Heart left ventricle (tissue), 16 donors: ENCODE measurements around the gene NECTIN1. TPM values are rescaled to one million over a fixed set of nuclear protein-coding genes. Genes with fewer than 3 reads are reported as not detected.

ENCODE experiments used
- ATAC-seq, 4 donors: fragments of 200-7000 bp; cut with Tn5 transposase; one replicate each; pipeline ENCODE4 v1.9.1; 2020 to 2022; ENCODE audit warnings: moderate library complexity in 4 of 4, mild to moderate bottlenecking in 3 of 4, moderate number of reproducible peaks in 1 of 4
- DNase-seq, 5 donors: peaks; one replicate each; pipeline ENCODE4 v3.0.0-alpha.2; 2020
- H3K27ac ChIP-seq, 12 donors: fragments of 200-600 bp; sonication (generic) in 4 of 12; one replicate each; pipeline versions ENCODE4 v1.5.0 to v1.8.0; 2016 to 2022; ENCODE audit warnings: mild to moderate bottlenecking in 2 of 12
- H3K27me3 ChIP-seq, 9 donors: fragments of 200-600 bp; sonication (generic) in 2 of 9; one replicate each; pipeline versions ENCODE4 v1.5.1 to v1.8.0; 2016 to 2022; ENCODE audit warnings: mild to moderate bottlenecking in 3 of 9
- H3K36me3 ChIP-seq, 9 donors: fragments of 200-600 bp; sonication (generic) in 2 of 9; one replicate each; pipeline versions ENCODE4 v1.5.0 to v1.8.0; 2018 to 2022; ENCODE audit warnings: mild to moderate bottlenecking in 2 of 9
- H3K4me1 ChIP-seq, 12 donors: fragments of 200-600 bp; sonication (generic) in 4 of 12; one replicate each; pipeline versions ENCODE4 v1.5.0 to v1.8.0; 2016 to 2022; ENCODE audit warnings: mild to moderate bottlenecking in 3 of 12
- H3K4me3 ChIP-seq, 12 donors: fragments of 200-600 bp; sonication (generic) in 4 of 12; one replicate each; pipeline versions ENCODE4 v1.5.0 to v1.8.0; 2017 to 2022; ENCODE audit warnings: mild to moderate bottlenecking in 9 of 12, moderate library complexity in 4 of 12
- H3K9me3 ChIP-seq, 12 donors: fragments of 200-600 bp; sonication (generic) in 4 of 12; one replicate each; pipeline versions ENCODE4 v1.5.0 to v1.8.0; 2016 to 2022; ENCODE audit warnings: mild to moderate bottlenecking in 1 of 12
- CTCF ChIP-seq, 12 donors: fragments of 200-600 bp; sonication (generic) in 4 of 12; IDR thresholded peaks; one replicate each; pipeline versions ENCODE4 v1.5.0 to v1.8.0; 2018 to 2022; ENCODE audit warnings: antibody characterized with exemption in 12 of 12, mild to moderate bottlenecking in 5 of 12
- POLR2A ChIP-seq, 2 donors: fragments of 450-650 bp; IDR thresholded peaks; one replicate each; pipeline ENCODE4 v1.6.1; 2017; ENCODE audit warnings: antibody characterized with exemption in 2 of 2, mild to moderate bottlenecking in 2 of 2, moderate library complexity in 2 of 2
- WGBS, 4 donors: extraction: QIAGEN DNeasy Blood & Tissue Kit in 2 of 4; methylation state at CpG; one replicate each; pipeline versions ENCODE4 v1.1.5 to v1.1.7; 2013 to 2018; 5-methylcytosine and 5-hydroxymethylcytosine counted together
- intact Hi-C, 10 donors: fragments of 100-400 bp; cut with DNase I; formaldehyde crosslinking; loops; one replicate each; pipeline versions ENCODE4 v1.11.1 to v1.14.2; 2022
- polyA plus RNA-seq, 2 donors: library from polyadenylated mRNA; stranded (reverse); fragments of 200-250 nt; gene quantifications; one replicate each; pipeline ENCODE4 v1.2.3, GENCODE V29; 2013
- total RNA-seq, 9 donors: library from RNA; depleted of rRNA in 2 of 9; stranded (reverse); fragments of >200 nt in 2 of 9; fragmentation: NEBNext Ultra II Directional in 3 of 9; extraction: Animal tissue kit (Norgen Biotek cat#: 25700) in 3 of 9; gene quantifications; one replicate each; pipeline versions ENCODE4 v1.1.0 to v1.2.4, GENCODE V29; 2016 to 2023
- donor health status: ischemic (EF 13 %, LVEDD 7.1; RV severe dilation, severe dysfunction).
- donor health status: healthy with polysubstance abuse.
- donor health status: DM: no; HTN: yes; CAD: no.
- donor health status: DM: no; HTN: no; CAD: no.
- donor health status: ischemic (EF 25% LVEDD 6.9; RV normal size, moderate dysfunction).
- donor health status: ischemic (EF 25% LVEDD 5.7; RV mildly dilated, moderate dysfunction).
- donor health status: healthy.
- donor health status: DM: yes; HTN: yes; CAD: no.
- donor health status: ischemic (EF 35%, LVEDD 5.7; RV mildly dilated, moderate dysfunction).
- donor health status: nonischemic (EF 11% LVEDD 7.7; RV severe dilation, severe dysfunction).
- donor health status: DM: yes; HTN: yes; CAD: no.
- donor health status: PGD.
- donor health status: ischemic (EF 29% LVEDD 5.4; RV normal size, mild dysfunction).
- donor health status: nonischemic (EF 23%, LVEDD 6.1; RV moderate dilation, normal function).

Gene NECTIN1
- total and polyA plus RNA-seq, 11 donors: 5.8 to 28.6 (median 18.5) TPM

- WGBS, 4 donors: 0 to 2% (median 1%) methylated on average over 24 to 48 of the region's 48 CpGs
- H3K9me3 ChIP-seq: peaks cover 0 to 5% (median 0%) of the 10 kb centered on the region in 12 donors
- H3K4me3 ChIP-seq: peak overlapping the region; percentile 78 to 96 (median 85)
- ATAC-seq: peak in 2 of 4 donors; percentile 8 to 34
- H3K27ac ChIP-seq: peak overlapping the region in 7 of 12 donors; percentile 75 to 90 (median 87)
- intact Hi-C loops: loop anchor here in 9 of 10 donors (1.0 to 10.0 kb wide), 11 partner anchors 27 to 380 kb away; no protein-coding TSS in a partner anchor
- DNase-seq: peak in 3 of 5 donors; percentile 42 to 68 (median 48)
- TF ChIP-seq POLR2A (IDR thresholded peaks at IDR 0.05) (no peak), CTCF (IDR thresholded peaks at IDR 0.05) (peak in 10 of 12 donors; percentile 6 to 52 (median 30))
- no peaks in the 10 kb centered on the region for H3K36me3 ChIP-seq
- H3K27me3 ChIP-seq: peaks cover 0 to 10% (median 0%) of the 10 kb centered on the region in 9 donors
- peaks cover 0 to 33% (median 25%) of the 10 kb centered on the region in 12 donors for H3K4me1 ChIP-seq
These were observed 1.4 kb downstream of the NECTIN1 start for GRCh38 chr11:119727523-119728151.

GRCh38 chr11:119726585-119727522 lies 2.1 kb downstream of the NECTIN1 start:
- 17 to 38% (median 27%) methylated on average over 8 to 21 of the region's 21 CpGs for WGBS, 4 donors
- peaks cover 0 to 34% (median 25%) of the 10 kb centered on the region in 12 donors for H3K4me1 ChIP-seq
- intact Hi-C loops: loop anchor here in 9 of 10 donors (1.0 to 10.0 kb wide), 9 partner anchors 40 to 380 kb away; no protein-coding TSS in a partner anchor
- H3K27me3 ChIP-seq: peaks cover 0 to 10% (median 0%) of the 10 kb centered on the region in 9 donors
- TF ChIP-seq CTCF (IDR thresholded peaks at IDR 0.05): no peak
- TF ChIP-seq POLR2A (IDR thresholded peaks at IDR 0.05): no peak
- no peaks in the 10 kb centered on the region for H3K36me3 ChIP-seq
- no peaks in the 10 kb centered on the region for H3K9me3 ChIP-seq
- peak overlapping the region; percentile 78 to 96 (median 85) for H3K4me3 ChIP-seq
- DNase-seq (peak in 1 of 5 donors; percentile 42), ATAC-seq (no peak)
- no peak overlapping the region for H3K27ac ChIP-seq

GRCh38 chr11:119726150-119726553 lies 2.8 kb downstream of the NECTIN1 start:
- no peaks in the 10 kb centered on the region for H3K36me3 ChIP-seq
- ATAC-seq (no peak), DNase-seq (peak in 1 of 5 donors; percentile 30)
- H3K27me3 ChIP-seq: peaks cover 0 to 10% (median 0%) of the 10 kb centered on the region in 9 donors
- H3K4me3 ChIP-seq: peak overlapping the region in 4 of 12 donors; percentile 82 to 93 (median 90)
- 78 to 89% (median 82%) methylated on average over 6 of the region's 6 CpGs for WGBS, 4 donors
- no peaks in the 10 kb centered on the region for H3K9me3 ChIP-seq
- no peak for TF ChIP-seq POLR2A (IDR thresholded peaks at IDR 0.05)
- no peak for TF ChIP-seq CTCF (IDR thresholded peaks at IDR 0.05)
- intact Hi-C loops: loop anchor here in 9 of 10 donors (1.0 to 10.0 kb wide), 9 partner anchors 39 to 381 kb away; no protein-coding TSS in a partner anchor
- peaks cover 0 to 41% (median 28%) of the 10 kb centered on the region in 12 donors for H3K4me1 ChIP-seq
- H3K27ac ChIP-seq: no peak overlapping the region
